ENCODE measurements around the gene TAF6. TPM values are rescaled to one million over a fixed set of nuclear protein-coding genes. Genes with fewer than 3 reads are reported as not detected.

TAF6 gene
- total RNA-seq, 2 experiments from 2014 or later, result 48.6 to 55.3 TPM

- TF ChIP-seq CTCF (IDR thresholded peaks at IDR 0.05), result no peak
- ChIA-PET POLR2A (interaction anchor here (1.1 kb wide), 1 partner anchor 9 kb away, joined by 3 read pairs; no protein-coding TSS in a partner anchor), CTCF (interaction anchor here (0.6 kb wide), 1 partner anchor 21 kb away, joined by 4 read pairs; no protein-coding TSS in a partner anchor)
- Mint-ChIP-seq H3K4me1 (ENCODE audit: low read depth) (peaks cover 46% of the 10 kb centered on the region), H3K4me3 (no peak overlapping the region), H3K27me3 (no peaks in the 10 kb centered on the region), H3K36me3 (ENCODE audit: low read depth) (peaks cover 39% of the 10 kb centered on the region), H3K27ac (peak overlapping the region; percentile 42), H3K9me3 (no peaks in the 10 kb centered on the region)
- ATAC-seq (no peak), DNase-seq (no peak)
- intact Hi-C loops (cut with micrococcal nuclease), result no loop called here
Observed at GRCh38 chr7:100152937-100153666, 33.9 kb upstream of the TAF6 start.

GRCh38 chr7:100152404-100152803 lies 33.2 kb upstream of the TAF6 start:
- Mint-ChIP-seq H3K27me3 (no peaks in the 10 kb centered on the region), H3K9me3 (no peaks in the 10 kb centered on the region), H3K4me3 (no peak overlapping the region), H3K36me3 (ENCODE audit: low read depth) (peaks cover 36% of the 10 kb centered on the region), H3K4me1 (ENCODE audit: low read depth) (peaks cover 42% of the 10 kb centered on the region), H3K27ac (peak overlapping the region; percentile 75)
- TF ChIP-seq CTCF (IDR thresholded peaks at IDR 0.05), result no peak
- ChIA-PET POLR2A (interaction anchor here (1.1 kb wide), 1 partner anchor 9 kb away, joined by 3 read pairs; no protein-coding TSS in a partner anchor), CTCF (interaction anchor here (0.6 kb wide), 1 partner anchor 20 kb away, joined by 4 read pairs; no protein-coding TSS in a partner anchor)
- DNase-seq (no peak), ATAC-seq (no peak)
- intact Hi-C loops (cut with micrococcal nuclease), result no loop called here

GRCh38 chr7:100148559-100149328 lies 29.6 kb upstream of the TAF6 start, which contains the start of gene LAMTOR4:
Gene LAMTOR4 (plus strand): TSS chr7:100148918. CDS start chr7:100148973, 55 bp downstream.
- Mint-ChIP-seq H3K27me3 (no peaks in the 10 kb centered on the region), H3K4me1 (ENCODE audit: low read depth) (peaks cover 26% of the 10 kb centered on the region), H3K27ac (peak within 1 kb of the TSS; percentile 99), H3K9me3 (no peaks in the 10 kb centered on the region), H3K36me3 (ENCODE audit: low read depth) (peaks cover 25% of the 10 kb centered on the region), H3K4me3 (peak within 1 kb of the TSS; percentile 99)
- ChIA-PET POLR2A (interaction anchor here (0.6 to 1.7 kb wide), 5 partner anchors 9 to 73 kb away, joined by 3 to 6 read pairs (median 4); no protein-coding TSS in a partner anchor), CTCF (interaction anchor here (0.8 to 5.5 kb wide), 9 partner anchors 10 to 258 kb away, joined by 3 to 27 read pairs (median 6); no protein-coding TSS in a partner anchor)
- TF ChIP-seq CTCF (IDR thresholded peaks at IDR 0.05), result no peak
- DNase-seq (peak; percentile 99), ATAC-seq (peak; percentile 98)
- intact Hi-C loops (cut with micrococcal nuclease), result loop anchor here (5.0 kb wide), 1 partner anchor 64 kb away; no protein-coding TSS in a partner anchor

GRCh38 chr7:100148225-100148558 lies 29.0 kb upstream of the TAF6 start:
- no peaks in the 10 kb centered on the region for H3K9me3 Mint-ChIP-seq
- H3K4me1 Mint-ChIP-seq (ENCODE audit: low read depth), result peaks cover 23% of the 10 kb centered on the region
- intact Hi-C loops (cut with micrococcal nuclease), result loop anchor here (5.0 kb wide), 1 partner anchor 64 kb away; no protein-coding TSS in a partner anchor

More at GRCh38 chr7:100148225-100148558, 29.0 kb upstream of the TAF6 start:
- ATAC-seq, result peak; percentile 5
- Mint-ChIP-seq H3K27me3 (no peaks in the 10 kb centered on the region), H3K27ac (peak overlapping the region; percentile 99), H3K4me3 (peak overlapping the region; percentile 99), H3K36me3 (ENCODE audit: low read depth) (peaks cover 24% of the 10 kb centered on the region)
- CTCF ChIA-PET, result interaction anchor here (0.9 to 5.5 kb wide), 9 partner anchors 10 to 259 kb away, joined by 3 to 27 read pairs (median 6); partner anchors contain the start of gene TRAPPC14
- DNase-seq, result no peak
- TF ChIP-seq CTCF (IDR thresholded peaks at IDR 0.05), result no peak
- POLR2A ChIA-PET, result interaction anchor here (0.6 to 1.9 kb wide), 7 partner anchors 10 to 74 kb away, joined by 3 to 5 read pairs (median 4); partner anchors contain the start of gene GPC2
